Stomach smooth muscle (tissue), 2 donors: ENCODE results near the gene SIGLEC6.

Source experiments
- H3K27ac ChIP-seq: one replicate; pipeline ENCODE4 v1.7.0; 2013; ENCODE audit warnings: mild to moderate bottlenecking, low read length, inconsistent platforms
- H3K27me3 ChIP-seq, 2 donors: one replicate each; pipeline ENCODE4 v1.7.0; 2013; ENCODE audit warnings: low read length in 2 of 2; ENCODE audit not compliant: insufficient read depth in 2 of 2, control insufficient read depth in 1 of 2
- H3K36me3 ChIP-seq, 2 donors: one replicate each; pipeline ENCODE4 v1.7.0; 2013; ENCODE audit warnings: low read length in 2 of 2; ENCODE audit not compliant: control insufficient read depth in 2 of 2, insufficient read depth in 2 of 2
- H3K4me1 ChIP-seq: one replicate; pipeline ENCODE4 v1.7.0; 2013; ENCODE audit warnings: low read length; ENCODE audit not compliant: control insufficient read depth, insufficient read depth
- H3K4me3 ChIP-seq, 2 donors: one replicate each; pipeline ENCODE4 v1.7.0; 2013; ENCODE audit warnings: low read length in 2 of 2
- H3K9ac ChIP-seq, 2 donors: one replicate each; pipeline ENCODE4 v1.7.0; 2013; ENCODE audit warnings: low read length in 2 of 2, mild to moderate bottlenecking in 1 of 2
- H3K9me3 ChIP-seq, 2 donors: one replicate each; pipeline ENCODE4 v1.7.0; 2013; ENCODE audit warnings: low read length in 2 of 2; ENCODE audit not compliant: control insufficient read depth in 2 of 2
- donor health status: healthy.
- donor health status: Pancreatic carcinoma.

SIGLEC6 gene

DNA sequence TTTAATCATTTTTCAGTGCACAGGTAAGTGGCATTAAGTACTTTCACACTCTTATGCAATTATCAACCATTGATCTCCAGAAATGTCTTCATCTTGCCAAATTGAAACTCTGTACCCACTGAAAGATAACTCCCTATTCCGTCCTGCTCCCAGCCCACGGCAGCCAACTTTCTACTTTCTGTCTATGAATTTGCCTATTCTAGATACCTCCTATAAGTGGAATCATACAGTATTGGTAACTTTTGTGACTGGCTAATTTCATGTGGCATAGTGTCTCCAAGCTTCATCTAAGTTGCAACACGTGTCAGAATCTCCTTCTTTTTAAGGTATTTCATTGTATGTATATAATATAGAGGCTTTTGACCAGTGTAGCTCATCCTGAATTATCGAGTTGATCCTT, 58.9 kb downstream of the SIGLEC6 start:
- Histone ChIP-seq H3K9ac (no peak overlapping the region), H3K4me3 (no peak overlapping the region), H3K27ac (no peak overlapping the region), H3K9me3 (no peaks in the 10 kb centered on the region), H3K27me3 (peaks cover 9 to 24% of the 10 kb centered on the region in 2 donors), H3K36me3 (no peaks in the 10 kb centered on the region), H3K4me1 (no peaks in the 10 kb centered on the region)

DNA sequence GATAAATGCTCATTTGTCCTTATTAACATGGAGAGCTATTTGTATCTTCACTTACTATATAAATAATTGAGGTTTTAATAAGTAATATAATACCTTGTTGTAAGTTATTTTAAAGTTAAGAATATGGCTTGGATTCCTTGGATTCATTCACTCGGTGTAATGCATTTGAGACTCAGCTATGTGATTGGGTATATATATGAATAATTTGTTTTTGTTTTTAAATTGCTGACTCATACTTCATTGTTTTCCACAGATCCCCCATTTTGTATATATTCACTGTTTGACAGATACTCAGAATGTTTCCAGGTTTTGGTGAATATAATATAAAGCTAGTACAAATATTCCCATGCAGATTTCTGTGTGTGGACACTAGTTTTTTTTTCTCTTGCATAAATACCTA, 59.9 kb downstream of the SIGLEC6 start:
- Histone ChIP-seq H3K4me1 (no peaks in the 10 kb centered on the region), H3K27ac (no peak overlapping the region), H3K4me3 (no peak overlapping the region), H3K27me3 (peaks cover 9 to 24% of the 10 kb centered on the region in 2 donors), H3K36me3 (no peaks in the 10 kb centered on the region), H3K9me3 (no peaks in the 10 kb centered on the region), H3K9ac (no peak overlapping the region)

DNA sequence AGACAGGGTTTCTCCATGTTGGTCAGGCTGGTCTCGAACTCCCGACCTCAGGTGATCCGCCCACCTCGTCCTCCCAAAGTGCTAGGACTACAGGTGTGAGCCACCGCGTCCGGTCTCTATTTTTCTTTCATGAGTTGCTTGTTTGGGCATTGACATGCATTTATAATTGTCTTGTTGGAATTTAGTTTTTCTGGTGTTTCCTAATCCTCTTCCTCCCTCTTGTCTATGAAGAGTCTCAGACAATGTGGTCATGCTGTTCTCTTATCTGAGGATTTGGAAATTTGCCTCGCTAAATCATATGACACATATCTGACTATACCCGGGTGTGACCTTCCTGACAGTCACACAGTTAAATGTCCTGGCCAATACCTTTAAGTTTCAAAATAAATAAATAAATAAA, 60.5 kb downstream of the SIGLEC6 start:
- no peak overlapping the region for H3K4me3 ChIP-seq
- H3K36me3 ChIP-seq: no peaks in the 10 kb centered on the region
- H3K27me3 ChIP-seq: peaks cover 9 to 22% of the 10 kb centered on the region in 2 donors
- H3K9me3 ChIP-seq: no peaks in the 10 kb centered on the region
- no peak overlapping the region for H3K27ac ChIP-seq
- no peaks in the 10 kb centered on the region for H3K4me1 ChIP-seq
- no peak overlapping the region for H3K9ac ChIP-seq

DNA sequence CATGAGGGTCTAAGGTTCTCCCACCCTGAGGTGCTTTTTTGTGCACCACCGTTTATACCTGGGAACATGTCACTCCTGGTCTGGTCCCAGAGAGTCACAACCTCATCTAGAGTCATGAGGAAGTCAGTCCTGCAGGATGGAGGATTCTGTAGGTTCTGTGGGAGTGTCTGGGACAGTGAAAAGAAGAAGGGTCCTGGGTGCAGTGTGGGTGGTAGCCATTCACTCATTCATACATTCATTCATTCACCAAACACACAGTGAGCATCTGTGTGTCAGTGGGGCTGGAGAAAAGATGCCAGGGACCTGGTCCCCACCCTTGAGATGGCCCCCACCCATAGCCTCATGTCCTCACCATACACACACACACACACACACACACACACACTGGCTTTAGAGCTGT, 61.8 kb downstream of the SIGLEC6 start:
- no peak overlapping the region for H3K9ac ChIP-seq
- H3K9me3 ChIP-seq: no peaks in the 10 kb centered on the region
- H3K4me3 ChIP-seq: no peak overlapping the region
- H3K4me1 ChIP-seq: no peaks in the 10 kb centered on the region
- H3K36me3 ChIP-seq: no peaks in the 10 kb centered on the region
- H3K27me3 ChIP-seq: peaks cover 14 to 21% of the 10 kb centered on the region in 2 donors
- H3K27ac ChIP-seq: no peak overlapping the region

DNA sequence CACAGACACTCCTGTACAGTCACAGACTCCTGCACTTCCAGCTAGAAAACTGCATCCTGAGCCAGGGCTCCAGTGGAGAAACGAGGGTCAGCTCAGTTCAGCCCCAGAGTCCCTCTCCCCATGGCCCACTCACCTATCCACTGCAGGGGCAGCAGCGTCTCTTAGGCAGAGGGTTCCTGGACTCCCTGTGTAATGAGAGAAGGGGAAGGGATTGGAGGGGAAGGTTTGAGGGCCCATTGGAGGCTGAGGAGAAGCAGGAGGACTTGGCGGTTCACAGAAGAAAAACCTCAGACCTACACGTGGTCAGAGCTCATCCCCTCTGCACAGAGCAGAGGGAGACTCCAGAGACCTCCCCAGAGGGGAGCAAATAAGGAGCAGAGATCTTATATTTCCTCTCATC, 62.3 kb downstream of the SIGLEC6 start:
- Histone ChIP-seq H3K27me3 (peaks cover 14 to 21% of the 10 kb centered on the region in 2 donors), H3K4me1 (no peaks in the 10 kb centered on the region), H3K4me3 (no peak overlapping the region), H3K36me3 (no peaks in the 10 kb centered on the region), H3K9me3 (no peaks in the 10 kb centered on the region), H3K27ac (no peak overlapping the region), H3K9ac (no peak overlapping the region)

DNA sequence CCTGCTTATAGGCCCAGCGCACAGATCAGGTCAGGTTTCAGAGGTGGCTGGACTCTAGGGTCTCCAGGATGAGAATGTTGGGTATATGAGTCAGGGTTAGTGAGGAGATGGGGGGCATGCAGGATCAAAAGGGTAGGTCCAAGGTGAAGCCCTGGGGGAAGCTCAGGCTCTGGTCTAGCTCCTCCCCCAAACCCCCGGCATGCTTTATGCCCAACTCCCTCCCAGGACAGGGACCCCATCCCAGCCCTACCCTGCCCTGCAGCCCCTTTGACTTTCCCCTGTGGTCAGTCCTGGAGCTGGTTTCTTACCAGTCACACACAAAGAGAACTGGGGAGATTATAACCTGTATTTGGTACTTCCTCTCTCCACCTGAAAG, 62.9 kb downstream of the SIGLEC6 start:
- Histone ChIP-seq H3K4me3 (no peak overlapping the region), H3K36me3 (no peaks in the 10 kb centered on the region), H3K9me3 (no peaks in the 10 kb centered on the region), H3K27me3 (peaks cover 10 to 18% of the 10 kb centered on the region in 2 donors), H3K4me1 (no peaks in the 10 kb centered on the region), H3K27ac (no peak overlapping the region), H3K9ac (no peak overlapping the region)

DNA sequence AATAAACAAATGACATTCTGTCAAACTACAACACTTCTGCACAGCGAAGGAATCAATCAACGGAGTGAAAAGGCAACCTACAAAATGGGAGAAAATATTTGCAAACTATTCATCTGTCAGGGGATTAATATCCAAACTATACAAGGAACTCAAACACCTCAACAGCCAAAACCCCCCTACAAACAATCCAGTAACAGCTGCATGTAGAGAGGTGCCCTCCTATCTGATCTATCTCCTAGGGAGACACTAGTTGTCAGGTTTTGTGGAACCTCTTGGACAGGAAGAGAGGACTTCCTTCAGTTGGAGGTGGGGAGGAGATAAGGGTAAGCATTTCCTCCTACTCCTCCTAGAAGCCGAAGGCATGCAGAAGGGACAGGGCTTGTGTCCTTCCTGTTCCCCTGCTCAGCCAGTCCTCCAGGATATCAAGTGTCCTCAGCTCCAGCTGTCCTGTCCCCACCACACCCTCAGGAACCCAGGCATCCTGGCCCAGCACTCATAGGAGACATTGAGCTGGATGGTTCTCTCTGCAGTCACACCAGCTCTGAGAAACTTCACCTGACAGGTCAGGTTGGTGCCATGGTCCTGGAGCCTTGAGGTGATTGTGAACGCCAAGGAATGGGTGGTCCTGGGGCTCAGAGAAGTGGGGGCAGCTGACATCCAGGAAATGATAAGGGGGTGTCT, 63.5 kb downstream of the SIGLEC6 start:
- no peak overlapping the region for H3K27ac ChIP-seq
- H3K9me3 ChIP-seq: no peaks in the 10 kb centered on the region
- peaks cover 6 to 16% of the 10 kb centered on the region in 2 donors for H3K27me3 ChIP-seq
- H3K36me3 ChIP-seq: no peaks in the 10 kb centered on the region
- H3K9ac ChIP-seq: no peak overlapping the region
- no peaks in the 10 kb centered on the region for H3K4me1 ChIP-seq
- no peak overlapping the region for H3K4me3 ChIP-seq
